HG02973 (cell line): Measurements from ENCODE around the gene PDE4D.
"Not testable (repeated sequence)": the region's sequence is repeated elsewhere in the genome, so short reads cannot be mapped to it uniquely, and the experiment has no call there.

Source experiments
- ATAC-seq: cut with Tn5 transposase; IDR thresholded peaks from one replicate; pipeline ENCODE4 v1.9.1; 2021; ENCODE audit warnings: moderate library complexity; ENCODE audit not compliant: unreplicated experiment

Gene PDE4D

DNA sequence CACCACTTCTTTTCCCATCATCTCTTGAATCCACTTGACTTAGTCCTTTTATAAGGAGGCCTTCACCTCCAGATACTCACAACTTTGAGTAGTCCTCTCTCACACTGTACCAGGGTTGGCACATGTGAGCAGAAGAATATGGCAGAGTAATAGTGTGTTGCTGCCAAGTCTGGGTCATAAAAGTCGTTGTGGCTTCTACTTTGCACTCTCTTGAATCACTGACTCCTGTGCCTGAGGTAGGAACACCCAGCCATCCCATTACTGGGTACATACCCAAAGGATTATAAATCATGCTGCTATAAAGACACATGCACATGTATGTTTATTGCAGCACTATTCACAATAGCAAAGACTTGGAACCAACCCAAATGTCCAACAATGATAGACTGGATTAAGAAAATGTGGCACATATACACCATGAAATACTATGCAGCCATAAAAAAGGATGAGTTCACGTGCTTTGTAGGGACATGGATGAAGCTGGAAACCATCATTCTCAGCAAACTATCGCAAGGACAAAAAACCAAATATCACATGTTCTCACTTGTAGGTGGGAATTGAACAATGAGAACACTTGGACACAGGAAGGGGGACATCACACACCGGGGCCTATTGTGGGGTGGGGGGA lies 145.4 kb downstream of the PDE4D start:
- not testable (repeated sequence) for ATAC-seq

DNA sequence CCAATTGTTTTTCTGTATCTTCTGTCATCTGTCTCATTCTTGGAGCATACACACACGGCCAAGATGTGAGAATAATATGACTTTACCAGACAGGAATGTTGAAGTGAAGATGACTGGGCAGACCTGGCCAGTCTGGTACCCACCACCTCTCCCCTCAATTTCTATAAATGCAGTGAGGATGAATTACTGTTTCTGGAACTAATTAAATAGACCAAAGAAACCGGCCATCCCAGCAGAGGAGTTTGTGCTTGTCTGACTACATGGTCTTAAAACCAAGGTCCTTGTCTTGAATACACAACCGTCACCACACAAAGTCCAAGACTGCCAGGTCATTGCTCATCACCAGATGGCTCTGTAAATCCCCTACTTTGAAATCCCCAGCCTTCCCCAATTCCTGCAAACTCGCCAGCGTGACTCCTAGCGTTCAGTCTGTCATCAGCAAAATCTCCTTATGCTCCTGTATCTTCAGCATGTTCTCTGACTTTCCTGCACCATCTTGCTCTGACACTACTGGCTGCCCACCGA lies 147.2 kb downstream of the PDE4D start:
- ATAC-seq, result no peak

DNA sequence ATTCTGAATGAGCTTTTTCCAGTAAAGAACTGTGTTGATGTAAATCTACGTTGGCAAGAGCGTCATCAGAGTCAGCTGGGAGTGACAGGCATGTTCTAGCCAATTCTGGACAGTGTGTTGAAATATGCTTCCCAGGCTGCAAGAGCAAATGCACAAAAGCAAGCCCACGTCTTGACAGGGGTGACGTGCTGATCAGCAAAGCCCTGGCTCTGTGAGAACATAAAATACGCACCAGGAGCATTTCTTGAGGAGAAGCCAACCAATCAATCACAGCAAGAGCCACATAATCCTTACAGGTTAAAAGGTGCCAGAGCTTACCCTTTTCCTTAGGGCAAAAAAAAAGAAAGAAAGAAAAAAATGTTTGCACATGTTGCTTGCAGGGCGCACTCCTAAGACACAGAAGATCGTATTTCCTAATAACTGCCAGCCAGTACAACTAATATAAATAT lies 148.1 kb downstream of the PDE4D start:
- ATAC-seq, result no peak

DNA sequence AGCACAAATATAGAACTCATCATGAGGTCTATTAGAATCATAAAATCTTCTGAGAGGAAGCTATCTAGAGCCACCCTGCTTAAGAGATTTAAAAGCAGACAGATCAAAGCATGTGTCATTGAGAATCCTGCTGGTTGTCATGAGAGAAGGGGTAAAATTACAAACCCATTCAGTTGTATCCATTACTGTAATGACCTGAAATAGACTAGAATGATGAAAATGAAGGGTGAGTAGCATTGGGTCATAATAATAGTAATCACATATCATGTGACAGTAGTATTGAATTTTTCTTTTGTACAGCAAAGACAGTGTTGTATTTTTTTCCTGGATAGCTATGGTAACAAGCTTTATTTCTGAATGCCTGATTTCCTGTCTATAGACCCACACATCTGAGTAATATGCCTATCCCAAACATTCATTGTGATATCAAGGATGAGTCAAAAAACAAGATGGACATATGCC lies 149.0 kb downstream of the PDE4D start:
- no peak for ATAC-seq

DNA sequence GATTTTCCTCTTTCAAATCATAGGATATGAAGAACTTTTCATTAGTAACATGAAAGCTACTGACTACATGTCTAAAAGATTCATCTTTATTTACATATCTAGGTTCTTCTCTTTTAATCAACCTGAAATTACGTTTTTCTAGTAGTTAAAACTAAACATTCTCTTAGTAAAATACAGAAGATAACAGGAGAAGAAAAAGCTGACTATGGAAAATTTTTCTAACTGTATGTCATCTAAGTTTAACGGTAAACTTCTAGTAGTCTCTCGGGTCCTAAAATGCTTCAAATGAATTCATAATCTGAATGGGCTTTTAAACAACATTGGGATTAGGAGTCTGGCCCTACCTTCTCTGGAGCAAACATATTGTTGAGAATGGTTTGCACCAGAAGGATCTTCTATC lies 151.9 kb downstream of the PDE4D start:
- no peak for ATAC-seq

DNA sequence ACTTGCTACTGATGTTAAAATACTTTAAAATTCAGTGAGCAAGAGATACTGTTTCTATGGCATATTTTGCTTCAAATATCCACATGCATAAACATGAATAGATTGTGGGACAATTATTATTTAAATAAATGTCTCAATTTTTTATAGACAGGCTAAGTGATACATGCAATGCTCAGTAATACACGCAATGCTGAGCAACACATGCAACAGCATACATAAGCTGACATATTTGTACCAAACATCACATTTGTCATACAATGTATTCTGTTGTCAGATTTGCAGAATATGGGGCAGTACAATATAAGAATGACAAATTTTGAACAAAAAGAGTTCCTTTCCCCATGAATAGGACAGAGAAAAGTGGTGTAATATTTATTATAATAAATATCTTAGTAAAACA lies 155.5 kb downstream of the PDE4D start:
- ATAC-seq, result no peak

DNA sequence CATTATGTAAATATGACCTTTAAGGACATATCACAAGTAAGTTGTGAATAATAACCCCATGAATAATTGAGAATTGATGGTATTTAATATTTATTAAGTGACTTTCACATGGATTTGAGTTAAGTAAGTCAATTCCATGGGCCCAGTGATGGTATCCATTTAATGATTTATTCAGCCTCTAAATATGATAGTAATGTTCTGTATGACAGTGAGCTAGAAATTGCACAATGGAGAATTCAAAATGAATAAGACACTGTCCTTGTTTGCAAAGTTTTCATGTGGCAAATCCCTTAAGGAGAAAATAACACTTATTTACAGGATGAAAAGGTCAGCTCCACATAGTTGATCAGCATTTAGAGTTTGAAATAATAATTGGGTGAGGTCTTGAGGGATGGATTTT lies 160.7 kb downstream of the PDE4D start:
- ATAC-seq, result no peak

DNA sequence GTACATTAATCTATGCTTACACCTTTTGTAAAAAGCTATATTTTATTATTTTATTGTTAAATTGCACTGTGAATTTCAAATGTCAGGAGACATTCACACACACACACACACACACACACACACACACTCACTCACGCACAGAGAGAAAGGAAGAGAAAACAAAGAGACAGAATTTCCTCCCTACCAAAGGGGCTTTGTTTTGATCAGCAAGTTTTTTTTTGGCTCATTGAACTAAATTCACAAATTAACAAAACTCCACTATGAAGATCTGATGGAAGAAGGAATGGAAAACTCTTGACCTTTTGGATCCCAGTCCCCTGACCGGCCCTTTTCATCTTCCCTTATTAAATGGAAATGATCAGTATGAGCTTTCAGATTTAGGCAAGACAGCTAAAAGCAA lies 161.2 kb downstream of the PDE4D start:
- no peak for ATAC-seq

DNA sequence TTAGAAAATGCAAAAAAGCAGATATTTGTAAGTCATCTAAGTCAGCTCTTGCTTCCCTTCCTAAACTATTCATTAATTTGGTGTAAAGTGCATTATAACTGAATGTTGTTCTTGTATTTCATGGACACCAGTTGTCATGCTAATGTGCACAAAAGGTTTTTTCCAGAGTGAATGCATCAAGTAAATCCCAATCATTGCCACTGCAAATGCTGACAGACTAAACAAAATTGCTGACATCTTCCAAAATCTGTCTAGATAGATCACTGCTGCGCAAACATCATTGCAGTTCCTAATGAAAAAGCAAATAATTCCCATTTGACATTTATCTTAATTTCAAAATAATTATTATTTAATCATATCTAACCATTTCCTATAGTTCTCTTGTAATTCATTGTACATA lies 161.7 kb downstream of the PDE4D start:
- ATAC-seq, result no peak

DNA sequence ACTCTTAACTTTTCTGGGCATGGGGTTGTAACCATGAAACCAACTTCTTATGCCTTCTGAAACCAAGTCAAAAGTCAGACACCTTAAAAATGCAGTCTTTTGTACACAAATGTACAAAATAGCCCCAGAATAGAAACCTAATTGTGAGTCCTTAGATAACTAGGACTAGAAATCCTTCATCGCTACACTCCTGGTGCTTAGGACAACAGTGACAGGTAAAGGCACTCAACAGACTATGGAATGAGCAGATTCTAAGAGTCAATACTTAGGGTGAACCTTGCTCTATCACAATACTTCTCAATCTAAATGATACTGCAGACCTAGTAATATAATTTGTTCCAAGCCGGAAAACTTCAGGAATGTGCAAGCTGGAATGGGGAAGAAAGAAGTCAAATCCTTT lies 163.7 kb downstream of the PDE4D start:
- no peak for ATAC-seq

DNA sequence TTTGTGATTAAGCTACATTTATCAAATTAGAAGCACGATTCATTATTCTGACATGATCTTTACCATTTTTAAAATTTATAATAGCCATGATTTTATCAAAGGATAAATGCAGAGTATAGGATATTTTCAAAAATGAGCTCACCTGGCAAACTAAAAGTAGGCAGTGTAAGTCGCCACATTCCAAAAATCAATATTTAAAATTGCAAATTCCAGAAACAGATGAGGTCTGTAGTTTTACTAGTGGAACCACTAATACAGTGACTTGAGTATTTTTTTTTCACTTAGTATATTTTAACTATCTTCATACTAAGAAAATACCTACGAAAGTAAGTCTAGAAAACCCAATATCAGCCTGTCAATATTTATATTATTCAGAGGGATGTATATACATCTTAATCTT lies 164.2 kb downstream of the PDE4D start:
- ATAC-seq, result no peak

DNA sequence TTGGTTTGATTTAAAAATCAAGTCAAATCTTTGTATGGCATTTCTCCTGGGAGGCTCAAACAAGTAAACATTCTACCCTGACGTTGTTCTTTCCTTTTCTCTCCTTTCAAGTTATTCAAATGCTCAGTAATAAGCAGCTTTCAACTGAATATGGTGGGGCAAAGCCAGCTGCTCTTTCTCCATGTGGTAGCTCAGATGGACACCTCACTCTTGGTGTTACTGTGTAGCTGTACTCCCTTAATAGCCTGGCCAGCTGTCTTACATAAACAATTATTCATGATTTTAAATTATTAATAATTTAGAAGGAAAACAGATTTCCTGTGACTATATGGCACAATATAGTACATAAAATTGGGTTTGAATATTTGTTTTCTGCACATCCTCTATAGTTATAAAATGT lies 165.2 kb downstream of the PDE4D start:
- no peak for ATAC-seq

DNA sequence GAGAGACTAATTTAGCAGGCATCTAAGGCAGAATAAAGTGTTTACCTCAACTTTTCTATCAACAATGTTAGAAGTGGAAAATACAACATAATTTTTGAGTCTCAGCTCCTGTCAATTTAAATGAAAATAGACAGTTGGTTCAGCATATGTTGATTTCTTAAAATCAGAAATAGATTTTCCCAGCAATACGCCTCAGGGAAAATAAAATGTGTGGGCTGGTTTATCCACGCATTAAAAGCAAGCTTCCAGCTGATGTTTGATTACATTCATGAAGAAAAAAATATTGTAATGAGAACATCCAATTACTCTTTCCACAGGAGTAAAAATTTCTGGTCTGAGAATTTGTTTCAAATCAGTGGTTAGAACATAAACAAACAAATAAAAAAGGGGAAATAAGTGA lies 166.3 kb downstream of the PDE4D start:
- no peak for ATAC-seq

DNA sequence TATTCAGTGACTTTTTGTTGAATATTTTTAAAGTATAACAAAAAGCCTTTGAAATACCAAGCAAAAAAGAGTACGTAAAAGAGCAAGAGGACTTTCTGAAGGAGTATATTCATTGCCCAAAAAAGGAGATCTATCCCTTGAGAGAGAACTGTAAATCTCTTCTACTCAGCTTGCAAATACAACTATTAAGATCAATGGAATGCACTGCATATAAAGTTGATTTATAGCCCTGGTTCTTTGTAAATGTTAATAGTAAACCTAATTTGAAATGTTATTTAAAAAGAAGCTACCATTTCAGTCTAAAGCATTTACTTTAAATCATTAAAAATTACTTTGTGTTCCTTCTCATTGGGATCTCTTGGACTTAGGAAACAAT lies 168.1 kb downstream of the PDE4D start:
- ATAC-seq, result no peak

DNA sequence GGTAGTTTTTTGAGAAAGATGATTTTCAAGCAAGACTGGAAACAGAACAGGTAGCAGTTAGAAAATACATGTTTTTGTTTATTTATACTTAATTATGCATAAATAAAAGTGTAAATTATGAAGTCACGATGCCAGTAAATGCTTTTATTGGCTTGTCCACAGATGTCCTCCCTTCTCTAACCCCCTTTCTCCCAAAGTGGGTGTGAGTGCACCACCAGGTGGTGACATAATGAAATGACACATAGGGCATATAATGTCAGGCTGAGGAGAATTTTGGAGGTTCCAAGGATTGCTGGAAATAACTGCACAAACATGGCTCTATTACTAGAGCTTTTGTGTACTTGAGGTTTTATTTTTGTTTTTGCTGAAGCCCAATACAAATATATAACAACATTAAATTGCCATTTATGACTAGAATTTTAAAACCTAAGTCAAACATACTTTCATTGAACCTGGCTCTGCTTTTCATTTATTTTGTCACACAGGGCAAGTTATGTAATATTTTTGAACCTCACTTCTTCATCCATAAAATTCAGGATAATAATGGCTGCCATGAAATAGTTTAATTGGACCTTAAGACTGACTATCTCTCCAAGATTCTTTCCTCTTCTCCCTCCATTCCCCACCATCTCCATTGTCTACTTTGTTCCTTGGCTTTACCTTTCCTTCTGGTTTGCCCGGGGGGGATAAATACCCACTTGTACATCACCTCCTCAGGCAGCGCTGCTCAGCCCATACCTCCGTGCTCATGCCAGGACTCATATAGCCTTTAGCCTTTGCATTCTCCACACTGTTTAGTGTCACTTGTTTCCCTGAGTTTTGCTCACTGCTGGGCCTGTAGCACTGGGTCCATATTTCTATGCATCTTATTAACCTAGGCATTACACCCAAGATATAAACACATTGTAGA lies 168.8 kb downstream of the PDE4D start:
- ATAC-seq, result peak; percentile 95

DNA sequence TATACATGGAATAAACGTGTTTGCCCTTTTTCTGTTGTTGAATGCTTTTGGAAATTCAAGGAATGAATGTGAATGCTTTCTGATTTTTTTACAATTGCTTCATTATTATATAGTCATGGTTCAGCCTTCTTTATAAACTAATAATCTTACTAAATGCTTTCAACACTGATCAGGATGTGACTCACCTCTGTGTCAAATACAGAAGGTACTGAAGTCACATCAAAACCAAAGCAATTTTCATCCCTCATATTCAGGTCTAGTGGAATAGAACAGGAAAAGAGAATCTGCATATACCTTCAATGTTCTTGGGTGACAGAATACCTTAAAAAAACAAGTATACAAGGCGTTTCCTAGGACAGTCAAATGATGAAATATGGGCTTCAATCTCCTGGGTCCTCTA lies 170.7 kb downstream of the PDE4D start:
- ATAC-seq, result no peak

DNA sequence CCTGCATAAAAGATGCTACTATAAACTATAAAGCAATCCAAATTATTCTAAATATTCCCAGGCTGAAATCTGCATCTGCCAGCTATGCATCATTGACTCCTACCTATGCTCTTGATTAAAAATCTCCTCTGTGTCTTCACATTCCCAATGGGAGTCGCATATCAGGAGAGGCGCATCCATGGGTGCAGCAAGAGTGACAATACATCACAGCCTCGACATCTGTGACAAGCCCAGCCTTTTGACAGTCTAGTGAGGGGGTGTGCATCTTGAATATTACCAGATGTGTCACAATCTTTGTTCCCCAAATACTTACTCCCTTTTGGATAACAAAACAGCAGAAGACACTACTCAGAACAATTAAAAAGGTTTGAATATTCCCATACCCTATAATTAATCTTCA lies 171.8 kb downstream of the PDE4D start:
- ATAC-seq, result no peak

DNA sequence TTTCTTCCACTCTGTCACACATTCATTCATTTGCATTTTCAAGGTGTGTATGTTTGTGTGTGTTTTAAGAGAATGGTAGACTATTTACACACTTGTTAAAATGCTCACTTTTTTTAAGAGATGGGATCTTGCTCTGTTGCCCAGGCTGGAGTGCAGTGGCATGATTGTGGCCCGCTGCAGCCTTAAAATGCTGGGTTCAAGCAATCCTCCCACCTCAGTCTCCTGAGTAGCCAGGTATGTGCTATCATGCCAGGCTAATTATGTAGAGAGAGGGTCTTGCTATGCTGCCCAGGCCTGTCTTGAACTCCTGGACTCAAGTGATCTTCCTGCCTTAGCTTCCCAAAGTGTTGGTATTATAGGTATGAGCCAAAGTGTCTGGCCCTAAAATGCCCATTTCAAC lies 173.5 kb downstream of the PDE4D start:
- ATAC-seq, result no peak

DNA sequence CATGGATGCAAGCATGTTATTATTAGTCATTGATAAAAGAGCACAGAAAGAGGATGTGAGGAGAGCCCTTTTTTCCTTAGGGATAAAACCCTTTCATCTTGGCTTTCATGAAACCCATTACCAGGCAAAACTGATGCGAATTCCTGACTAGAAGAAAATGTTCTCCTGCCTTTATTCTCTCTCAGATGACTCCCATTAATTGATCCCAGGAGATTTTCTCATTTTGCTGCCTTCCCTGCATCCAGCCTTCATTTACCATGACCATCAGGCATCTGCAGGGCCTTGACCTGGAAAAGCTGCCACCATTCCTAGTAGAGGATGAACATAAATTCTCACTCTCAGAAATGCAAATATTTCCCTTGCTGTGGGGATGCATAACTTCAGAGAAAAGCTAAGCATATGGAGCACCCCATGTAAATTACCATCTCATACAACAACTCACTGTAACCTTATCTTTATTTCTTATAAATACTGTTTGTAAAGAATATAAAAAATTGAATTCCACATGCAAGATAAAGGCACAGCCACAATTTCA lies 176.5 kb downstream of the PDE4D start:
- ATAC-seq, result no peak

DNA sequence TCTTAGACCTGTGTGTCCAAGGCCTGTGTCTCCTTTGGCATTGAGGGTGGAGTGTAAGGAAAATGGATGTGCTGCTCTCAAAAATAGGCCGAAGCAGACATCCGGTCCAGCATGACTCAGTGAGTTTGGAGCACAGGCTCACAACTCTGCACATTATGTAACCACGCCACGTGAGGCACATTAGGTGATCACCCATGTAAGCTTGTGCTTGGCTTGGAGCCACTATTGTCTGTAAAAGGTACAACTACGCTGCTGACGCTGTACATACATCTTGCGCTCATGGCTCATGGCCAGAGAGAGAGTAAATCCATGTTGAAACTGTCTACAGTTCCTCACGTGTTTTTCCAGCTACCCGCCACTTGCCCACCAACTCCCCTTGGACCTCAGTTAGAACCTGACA lies 177.5 kb downstream of the PDE4D start:
- no peak for ATAC-seq

DNA sequence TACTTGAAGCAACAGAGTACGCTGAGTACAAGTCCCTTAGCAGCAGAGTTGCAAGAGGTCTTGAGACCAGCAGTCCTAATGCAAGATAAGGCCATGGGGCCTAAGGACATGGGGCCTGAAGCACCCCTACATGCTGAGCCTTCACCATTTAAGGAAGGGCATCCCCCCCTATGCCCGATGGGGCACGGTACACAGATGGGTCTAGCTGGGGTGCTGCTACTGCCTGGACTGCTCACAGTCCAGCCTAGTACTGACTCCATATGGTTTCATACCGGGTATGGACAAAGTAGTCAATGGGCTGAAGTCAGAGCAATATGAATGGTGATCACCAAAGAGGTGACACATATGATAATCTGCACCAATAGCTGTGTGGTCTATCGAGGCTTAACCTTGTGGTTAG lies 178.3 kb downstream of the PDE4D start:
- no peak for ATAC-seq

DNA sequence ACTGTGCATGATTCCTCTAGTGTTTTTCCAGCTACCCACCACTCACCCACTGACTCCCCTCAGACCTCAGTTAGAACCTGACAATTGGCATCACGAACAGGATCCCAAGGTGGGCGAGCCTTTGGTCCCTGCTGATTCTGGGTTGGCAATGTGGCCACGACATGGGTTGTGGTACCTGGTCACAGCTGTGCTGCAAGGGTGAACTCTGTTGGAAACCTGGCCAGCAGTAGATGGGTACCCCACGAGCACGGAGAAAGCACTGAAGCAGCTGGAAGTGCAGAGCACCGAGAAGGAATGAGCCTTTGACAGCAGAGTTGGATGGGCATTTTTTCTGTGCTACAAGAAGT lies 180.1 kb downstream of the PDE4D start:
- ATAC-seq, result no peak
